GM19238 (cell line): Measurements from ENCODE around the gene UCK1.

ENCODE experiments used
- DNase-seq: peaks from one replicate; pipeline ENCODE4 v3.0.0; 2011; ENCODE audit warnings: low spot score; ENCODE audit not compliant: insufficient read length

The UCK1 gene

GRCh38 chr9:131477367-131477766, 53.7 kb downstream of the UCK1 start:
- DNase-seq = no peak

DNA sequence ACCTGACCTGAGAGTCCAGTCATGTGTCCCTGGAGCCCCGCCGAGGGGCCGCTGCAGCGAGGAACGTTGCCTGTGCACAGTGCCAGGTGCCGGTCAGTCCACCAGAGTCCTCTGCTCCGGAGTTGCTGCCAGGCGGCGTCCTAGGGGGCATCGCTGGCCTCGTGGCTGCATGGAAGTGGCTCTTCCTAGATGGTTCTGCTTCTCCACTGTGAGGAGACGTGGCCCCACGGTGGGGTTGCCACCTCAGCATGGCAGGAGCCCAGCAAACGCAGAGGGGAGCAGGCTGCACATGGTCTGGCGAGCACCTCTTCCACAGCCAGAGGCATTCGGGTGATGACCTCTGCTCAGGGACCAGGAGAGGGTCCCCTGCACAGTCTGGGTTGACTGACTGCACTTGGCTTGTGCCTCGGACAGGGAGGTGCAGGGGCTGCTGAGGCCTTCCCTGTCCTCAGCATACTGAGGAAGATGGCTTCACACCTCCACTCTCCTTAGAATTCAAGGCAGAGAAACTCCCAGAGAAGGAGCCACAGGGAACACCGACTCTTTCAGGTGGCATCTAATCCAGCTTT, 54.2 kb downstream of the UCK1 start:
- DNase-seq = no peak

- DNase-seq = no peak
These were observed 54.9 kb downstream of the UCK1 start for GRCh38 chr9:131475956-131476776.

DNA sequence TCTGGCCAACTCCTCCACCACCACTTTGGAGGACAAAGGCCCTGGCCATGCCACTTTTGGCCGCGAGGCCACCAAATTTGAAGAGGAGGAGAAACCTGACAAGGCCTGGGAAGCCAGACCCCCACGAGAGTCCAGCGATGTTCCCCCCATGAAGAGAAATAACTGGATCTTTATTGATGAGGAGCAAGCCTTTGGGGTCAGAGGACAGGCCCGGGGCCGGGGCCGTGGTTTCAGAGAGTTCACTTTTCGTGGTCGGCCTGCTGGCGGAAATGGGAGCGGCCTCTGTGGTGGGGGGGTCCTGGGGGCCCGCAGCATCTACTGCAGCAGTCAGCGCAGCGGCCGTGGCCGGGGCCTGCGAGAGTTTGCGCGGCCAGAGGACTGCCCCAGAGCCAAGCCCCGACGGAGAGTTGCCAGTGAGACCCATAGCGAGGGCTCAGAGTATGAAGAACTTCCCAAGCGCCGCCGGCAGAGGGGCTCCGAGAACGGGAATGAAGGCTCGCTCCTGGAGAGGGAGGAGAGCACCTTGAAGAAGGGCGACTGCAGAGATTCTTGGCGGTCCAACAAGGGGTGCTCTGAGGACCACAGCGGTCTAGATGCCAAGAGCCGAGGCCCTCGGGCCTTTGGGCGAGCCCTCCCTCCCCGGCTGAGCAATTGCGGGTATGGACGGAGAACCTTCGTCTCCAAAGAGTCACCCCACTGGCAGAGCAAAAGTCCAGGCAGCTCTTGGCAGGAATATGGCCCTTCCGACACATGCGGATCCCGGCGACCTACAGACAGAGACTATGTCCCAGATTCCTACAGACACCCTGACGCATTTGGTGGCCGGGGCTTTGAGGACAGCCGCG, 55.7 kb downstream of the UCK1 start:
- DNase-seq = no peak

GRCh38 chr9:131474711-131475110, 56.4 kb downstream of the UCK1 start:
- DNase-seq = no peak

DNA sequence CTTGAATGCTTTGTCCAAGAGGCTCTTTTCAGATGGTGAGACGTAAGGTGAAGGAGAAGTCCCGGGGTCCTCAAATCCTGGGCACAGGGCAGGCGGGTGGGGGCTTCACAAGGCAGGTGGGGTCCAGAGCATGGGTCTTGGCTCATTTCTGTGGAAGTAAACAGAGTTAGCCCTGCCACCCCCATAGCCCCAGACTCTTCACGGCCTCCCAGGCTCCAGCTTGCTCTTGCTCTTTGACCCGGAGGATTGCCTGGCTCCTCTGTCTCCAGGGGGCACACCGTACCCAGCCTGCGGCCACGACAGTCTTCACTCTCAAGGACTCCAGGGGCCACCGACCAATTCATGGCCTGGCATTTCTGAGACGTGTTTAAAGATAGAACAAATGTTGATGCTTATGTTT, 57.2 kb downstream of the UCK1 start:
- no peak for DNase-seq
